Measurements from ENCODE around the gene ZNF682. TPM values are rescaled to one million over a fixed set of nuclear protein-coding genes. Genes with fewer than 3 reads are reported as not detected.
"Not testable (repeated sequence)": the region's sequence is repeated elsewhere in the genome, so short reads cannot be mapped to it uniquely, and the experiment has no call there.

ZNF682 gene
- total RNA-seq, 1 donor from 2014 or later, result 6.0 TPM

DNA sequence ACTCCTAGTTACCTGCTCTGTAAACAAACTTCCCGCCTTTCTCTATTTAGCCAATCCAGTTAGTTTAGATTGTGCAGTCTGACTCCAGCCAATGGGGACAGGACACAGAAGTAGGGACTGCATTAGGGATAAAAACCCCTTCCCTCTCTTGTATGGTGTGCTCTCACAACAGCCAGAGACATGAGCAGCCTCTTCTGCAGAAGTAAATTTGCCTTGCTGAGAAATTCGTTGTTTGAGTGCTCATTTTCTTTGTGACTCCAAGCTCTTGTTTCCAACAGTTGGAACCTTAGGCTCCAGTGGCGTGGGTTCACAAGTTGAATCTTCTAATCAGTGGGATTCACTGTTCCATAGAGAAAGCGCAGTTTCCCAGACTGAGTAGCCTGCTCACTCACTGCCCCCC lies 72.4 kb downstream of the ZNF682 start:
- DNase-seq (ENCODE audit: extremely low spot score, unreplicated experiment), result peak; percentile 42
- H3K4me1 Mint-ChIP-seq (ENCODE audit: unreplicated experiment), result no peaks in the 10 kb centered on the region
- no peak overlapping the region for H3K4me3 Mint-ChIP-seq (ENCODE audit: unreplicated experiment)
- H3K27ac Mint-ChIP-seq (ENCODE audit: unreplicated experiment), result no peak overlapping the region
- TF ChIP-seq, protein P1, sequence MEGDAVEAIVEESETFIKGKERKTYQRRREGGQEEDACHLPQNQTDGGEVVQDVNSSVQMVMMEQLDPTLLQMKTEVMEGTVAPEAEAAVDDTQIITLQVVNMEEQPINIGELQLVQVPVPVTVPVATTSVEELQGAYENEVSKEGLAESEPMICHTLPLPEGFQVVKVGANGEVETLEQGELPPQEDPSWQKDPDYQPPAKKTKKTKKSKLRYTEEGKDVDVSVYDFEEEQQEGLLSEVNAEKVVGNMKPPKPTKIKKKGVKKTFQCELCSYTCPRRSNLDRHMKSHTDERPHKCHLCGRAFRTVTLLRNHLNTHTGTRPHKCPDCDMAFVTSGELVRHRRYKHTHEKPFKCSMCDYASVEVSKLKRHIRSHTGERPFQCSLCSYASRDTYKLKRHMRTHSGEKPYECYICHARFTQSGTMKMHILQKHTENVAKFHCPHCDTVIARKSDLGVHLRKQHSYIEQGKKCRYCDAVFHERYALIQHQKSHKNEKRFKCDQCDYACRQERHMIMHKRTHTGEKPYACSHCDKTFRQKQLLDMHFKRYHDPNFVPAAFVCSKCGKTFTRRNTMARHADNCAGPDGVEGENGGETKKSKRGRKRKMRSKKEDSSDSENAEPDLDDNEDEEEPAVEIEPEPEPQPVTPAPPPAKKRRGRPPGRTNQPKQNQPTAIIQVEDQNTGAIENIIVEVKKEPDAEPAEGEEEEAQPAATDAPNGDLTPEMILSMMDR (IDR thresholded peaks at IDR 0.05), result no peak
- H3K9me3 Mint-ChIP-seq (ENCODE audit: unreplicated experiment), result peaks cover 54% of the 10 kb centered on the region
- no peaks in the 10 kb centered on the region for H3K27me3 Mint-ChIP-seq (ENCODE audit: unreplicated experiment)
- peaks cover 2% of the 10 kb centered on the region for H3K36me3 Mint-ChIP-seq (ENCODE audit: unreplicated experiment)

- H3K27ac Mint-ChIP-seq (ENCODE audit: unreplicated experiment); H3K36me3 Mint-ChIP-seq (ENCODE audit: unreplicated experiment); H3K27me3 Mint-ChIP-seq (ENCODE audit: unreplicated experiment); H3K4me3 Mint-ChIP-seq (ENCODE audit: unreplicated experiment); H3K4me1 Mint-ChIP-seq (ENCODE audit: unreplicated experiment): not testable (repeated sequence)
- H3K9me3 Mint-ChIP-seq (ENCODE audit: unreplicated experiment), result peaks cover 50% of the 10 kb centered on the region
- DNase-seq (ENCODE audit: extremely low spot score, unreplicated experiment), result peak; percentile 57
Observed at GRCh38 chr19:19966126-19966525, 73.2 kb downstream of the ZNF682 start.

DNA sequence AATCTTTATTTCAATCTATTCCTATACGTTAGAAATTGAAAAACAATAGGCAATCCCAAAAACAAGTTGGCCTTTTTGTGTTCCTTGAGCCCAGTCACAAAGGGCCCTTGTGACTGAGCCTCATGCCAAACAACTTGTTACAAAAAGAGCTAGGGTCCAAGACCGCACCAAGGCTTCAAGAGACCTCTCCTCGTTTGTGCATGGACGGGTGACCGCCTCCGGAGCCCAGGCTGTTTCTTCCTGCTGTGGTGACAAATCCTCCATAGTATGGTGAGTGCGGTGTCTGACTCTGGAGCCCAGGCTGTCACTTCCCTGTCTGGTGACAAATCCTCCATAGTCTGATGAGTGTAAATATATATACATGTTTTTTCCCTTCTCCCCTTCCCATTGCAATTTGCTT lies 74.9 kb downstream of the ZNF682 start:
- H3K9me3 Mint-ChIP-seq (ENCODE audit: unreplicated experiment), result peaks cover 43% of the 10 kb centered on the region
- peak; percentile 81 for DNase-seq (ENCODE audit: extremely low spot score, unreplicated experiment)
- no peak overlapping the region for H3K4me3 Mint-ChIP-seq (ENCODE audit: unreplicated experiment)
- H3K36me3 Mint-ChIP-seq (ENCODE audit: unreplicated experiment), result no peaks in the 10 kb centered on the region
- TF ChIP-seq, protein P1 (IDR thresholded peaks at IDR 0.05), result no peak
- H3K4me1 Mint-ChIP-seq (ENCODE audit: unreplicated experiment), result no peaks in the 10 kb centered on the region
- H3K27ac Mint-ChIP-seq (ENCODE audit: unreplicated experiment), result no peak overlapping the region
- no peaks in the 10 kb centered on the region for H3K27me3 Mint-ChIP-seq (ENCODE audit: unreplicated experiment)

DNA sequence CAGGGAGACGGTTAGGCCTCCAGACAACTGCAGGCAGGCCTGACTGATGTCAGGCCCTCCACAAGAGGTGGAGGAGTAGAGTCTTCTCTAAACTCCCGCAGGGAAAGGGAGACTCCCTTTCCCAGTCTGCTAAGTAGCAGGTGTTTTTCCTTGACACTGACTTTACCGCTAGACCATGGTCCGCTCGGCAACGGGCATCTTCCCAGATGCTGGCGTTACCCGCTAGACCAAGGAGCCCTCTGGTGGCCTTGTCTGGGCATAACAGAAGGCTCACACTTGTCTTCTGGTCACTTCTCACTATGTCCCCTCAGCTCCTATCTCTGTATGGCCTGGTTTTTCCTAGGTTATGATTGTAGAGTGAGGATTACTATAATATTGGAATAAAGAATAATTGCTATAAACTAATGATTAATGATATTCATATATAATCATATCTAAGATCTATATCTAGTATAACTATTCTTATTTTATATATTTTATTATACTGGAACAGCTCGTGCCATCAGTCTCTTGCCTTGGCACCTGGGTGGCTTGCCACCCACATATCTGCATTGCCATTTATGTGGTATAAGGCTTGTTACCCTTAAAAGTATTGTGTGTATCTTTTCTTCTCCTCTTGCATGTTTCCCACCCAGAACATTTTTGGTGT lies 80.0 kb downstream of the ZNF682 start:
- H3K36me3 Mint-ChIP-seq (ENCODE audit: unreplicated experiment); H3K4me3 Mint-ChIP-seq (ENCODE audit: unreplicated experiment); H3K27me3 Mint-ChIP-seq (ENCODE audit: unreplicated experiment); H3K27ac Mint-ChIP-seq (ENCODE audit: unreplicated experiment); H3K4me1 Mint-ChIP-seq (ENCODE audit: unreplicated experiment): not testable (repeated sequence)
- TF ChIP-seq, protein P1 (IDR thresholded peaks at IDR 0.05), result peak; percentile 76
- DNase-seq (ENCODE audit: extremely low spot score, unreplicated experiment), result peak; percentile 87
- peaks cover 23% of the 10 kb centered on the region for H3K9me3 Mint-ChIP-seq (ENCODE audit: unreplicated experiment)

DNA sequence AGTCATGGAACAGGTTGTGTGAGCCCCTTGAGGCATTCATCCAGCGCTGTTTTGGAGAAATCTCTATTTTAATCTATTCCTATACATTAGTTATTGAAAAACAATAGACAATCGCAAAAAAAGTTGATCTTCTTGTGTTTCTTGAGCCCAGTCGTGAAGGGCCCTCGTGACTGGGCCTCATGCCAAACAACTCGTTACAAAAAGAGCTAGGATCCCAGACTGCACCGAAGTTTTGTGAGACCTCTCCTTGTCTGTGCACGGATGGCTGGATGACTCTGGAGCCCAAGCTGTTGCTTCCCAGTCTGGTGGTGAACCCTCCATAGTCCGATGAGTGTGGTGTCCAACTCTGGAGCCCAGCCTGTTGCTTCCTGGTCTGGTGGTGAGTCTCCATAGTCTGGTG lies 81.5 kb downstream of the ZNF682 start:
- not testable (repeated sequence) for H3K4me3 Mint-ChIP-seq (ENCODE audit: unreplicated experiment); H3K27me3 Mint-ChIP-seq (ENCODE audit: unreplicated experiment); H3K4me1 Mint-ChIP-seq (ENCODE audit: unreplicated experiment); H3K36me3 Mint-ChIP-seq (ENCODE audit: unreplicated experiment); H3K27ac Mint-ChIP-seq (ENCODE audit: unreplicated experiment)
- DNase-seq (ENCODE audit: extremely low spot score, unreplicated experiment), result peak; percentile 38
- peaks cover 20% of the 10 kb centered on the region for H3K9me3 Mint-ChIP-seq (ENCODE audit: unreplicated experiment)

DNA sequence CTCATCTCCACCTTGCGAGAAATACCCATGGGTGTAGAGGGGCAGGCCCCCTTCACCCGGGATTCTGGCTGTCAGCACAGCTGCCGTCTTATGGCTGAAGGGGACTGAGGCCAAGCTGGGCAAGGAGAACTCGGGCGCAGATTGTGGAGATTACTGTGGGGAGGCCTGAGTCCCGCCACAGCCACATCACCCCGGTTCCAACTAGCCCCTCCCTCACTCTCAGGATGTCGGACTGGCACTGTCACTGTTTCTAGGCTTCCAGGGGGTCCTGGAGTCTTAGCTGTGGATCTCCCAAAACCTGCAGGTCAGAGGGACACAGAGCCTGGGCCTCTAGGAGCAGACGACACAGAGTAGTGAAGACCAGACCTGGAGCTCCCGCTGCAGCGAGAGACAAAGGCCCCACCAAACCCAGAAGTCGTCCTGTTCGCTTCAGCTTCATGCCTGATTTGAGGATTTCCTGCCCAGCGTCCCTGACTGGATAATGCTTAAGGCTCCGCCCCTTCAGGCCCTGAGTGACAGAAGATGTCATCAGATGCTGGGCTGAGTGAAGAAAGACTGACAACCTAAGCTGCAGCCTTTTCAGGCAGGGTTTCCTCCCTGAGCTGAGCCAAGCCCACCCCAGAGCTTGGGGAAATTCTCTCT lies 82.8 kb downstream of the ZNF682 start:
- Mint-ChIP-seq H3K9me3 (ENCODE audit: unreplicated experiment) (peaks cover 20% of the 10 kb centered on the region), H3K27me3 (ENCODE audit: unreplicated experiment) (no peaks in the 10 kb centered on the region), H3K27ac (ENCODE audit: unreplicated experiment) (no peak overlapping the region), H3K4me1 (ENCODE audit: unreplicated experiment) (no peaks in the 10 kb centered on the region), H3K4me3 (ENCODE audit: unreplicated experiment) (no peak overlapping the region), H3K36me3 (ENCODE audit: unreplicated experiment) (no peaks in the 10 kb centered on the region)
- TF ChIP-seq, protein P1 (IDR thresholded peaks at IDR 0.05), result no peak
- peak; percentile 62 for DNase-seq (ENCODE audit: extremely low spot score, unreplicated experiment)

Measured in osteocyte (in vitro differentiated cells).